Neuronal stem cell (in vitro differentiated cells): ENCODE measurements around the gene UBL7.

Source experiments
- DNase-seq: peaks from one replicate; pipeline ENCODE4 v3.0.0-alpha.2; 2013; ENCODE audit warnings: low spot score
- H2AFZ ChIP-seq: one replicate; pipeline ENCODE4 v1.6.1; 2013; ENCODE audit warnings: mild to moderate bottlenecking, low read length, inconsistent platforms
- H2AK5ac ChIP-seq: 2 replicates; pipeline ENCODE4 v1.6.1; 2013; ENCODE audit warnings: low read depth, mild to moderate bottlenecking, inconsistent platforms, low read length, moderate library complexity, mixed read lengths
- H2BK120ac ChIP-seq: 2 replicates; pipeline ENCODE4 v1.6.1; 2013; ENCODE audit warnings: low read depth, mild to moderate bottlenecking, inconsistent platforms, low read length, moderate library complexity, mixed read lengths
- H2BK12ac ChIP-seq: one replicate; pipeline ENCODE4 v1.6.1; 2013; ENCODE audit warnings: low read length, inconsistent platforms
- H2BK15ac ChIP-seq: 2 replicates; pipeline ENCODE4 v1.6.1; 2013; ENCODE audit warnings: mild to moderate bottlenecking, low read length, inconsistent platforms, mixed read lengths
- H2BK5ac ChIP-seq: one replicate; pipeline ENCODE4 v1.6.1; 2013; ENCODE audit warnings: inconsistent platforms, mild to moderate bottlenecking, low read length, moderate library complexity
- H3K14ac ChIP-seq: one replicate; pipeline ENCODE4 v1.6.1; 2013; ENCODE audit warnings: low read length, inconsistent platforms
- H3K18ac ChIP-seq: 2 replicates; pipeline ENCODE4 v1.6.1; 2013; ENCODE audit warnings: low read length, inconsistent platforms
- H3K23ac ChIP-seq: 2 replicates; pipeline ENCODE4 v1.6.1; 2013; ENCODE audit warnings: low read depth, mild to moderate bottlenecking, mixed read lengths, low read length, inconsistent platforms; ENCODE audit not compliant: poor library complexity
- H3K27ac ChIP-seq: replicated peaks from 3 replicates; pipeline ENCODE4 v1.5.1; 2013; ENCODE audit warnings: low read length, inconsistent platforms
- H3K27me3 ChIP-seq, 3 experiments: 2 replicates each; pipeline ENCODE4 v1.6.1; 2013; ENCODE audit warnings: low read length in 3 of 3, mild to moderate bottlenecking in 2 of 3, inconsistent platforms in 1 of 3, low read depth in 1 of 3, mixed read lengths in 1 of 3, moderate library complexity in 1 of 3; ENCODE audit not compliant: control insufficient read depth in 3 of 3, insufficient read depth in 3 of 3
- H3K36me3 ChIP-seq, 2 donors: replicated peaks in 1 of 2; 2 replicates each; pipeline ENCODE4 v1.6.1; 2013; ENCODE audit warnings: low read length in 2 of 2; ENCODE audit not compliant: control insufficient read depth in 2 of 2, insufficient read depth in 2 of 2
- H3K4ac ChIP-seq: 2 replicates; pipeline ENCODE4 v1.6.1; 2013; ENCODE audit warnings: inconsistent platforms, mild to moderate bottlenecking, low read length, moderate library complexity
- H3K4me1 ChIP-seq, 2 donors: 1 replicate in 1 of 2; 2 replicates in 1 of 2; pipeline ENCODE4 v1.6.1; 2013; ENCODE audit warnings: low read length in 2 of 2, low read depth in 1 of 2; ENCODE audit not compliant: control insufficient read depth in 2 of 2, insufficient read depth in 1 of 2
- H3K4me2 ChIP-seq: one replicate; pipeline ENCODE4 v1.6.1; 2013; ENCODE audit warnings: mild to moderate bottlenecking, low read length, inconsistent platforms; ENCODE audit not compliant: insufficient read depth, poor library complexity, severe bottlenecking
- H3K4me3 ChIP-seq, 2 donors: 2 replicates each; pipeline ENCODE4 v1.5.1; 2013; ENCODE audit warnings: low read length in 2 of 2, mild to moderate bottlenecking in 2 of 2, inconsistent platforms in 1 of 2, moderate library complexity in 1 of 2
- H3K79me1 ChIP-seq: one replicate; pipeline ENCODE4 v1.6.1; 2013; ENCODE audit warnings: low read depth, mild to moderate bottlenecking, inconsistent platforms, low read length, moderate library complexity
- H3K9ac ChIP-seq: one replicate; pipeline ENCODE4 v1.6.1; 2013; ENCODE audit warnings: mild to moderate bottlenecking, low read depth, low read length, inconsistent platforms; ENCODE audit not compliant: poor library complexity
- H3K9me3 ChIP-seq, 2 donors: replicated peaks in 1 of 2; 2 replicates each; pipeline versions ENCODE3 to v1.6.1; 2013; ENCODE audit warnings: low read length in 2 of 2, mild to moderate bottlenecking in 2 of 2, inconsistent platforms in 1 of 2, low read depth in 1 of 2, mixed read lengths in 1 of 2, moderate library complexity in 1 of 2; ENCODE audit not compliant: control insufficient read depth in 2 of 2, insufficient read depth in 1 of 2
- H4K8ac ChIP-seq: one replicate; pipeline ENCODE4 v1.6.1; 2013; ENCODE audit warnings: low read depth, mild to moderate bottlenecking, inconsistent platforms, low read length, moderate library complexity
- H4K91ac ChIP-seq: one replicate; pipeline ENCODE4 v1.6.1; 2013; ENCODE audit warnings: low read length, low read depth, mild to moderate bottlenecking, inconsistent platforms; ENCODE audit not compliant: poor library complexity
- WGBS, 2 donors: extraction: QIAGEN DNeasy Blood & Tissue Kit; methylation state at CpG; one replicate each; pipeline ENCODE4 v1.1.7; 2013; ENCODE audit warnings: missing lambda C conversion rate in 2 of 2, mixed read lengths in 1 of 2; ENCODE audit not compliant: insufficient read length in 2 of 2, insufficient replicate concordance in 1 of 2; ENCODE audit errors: extremely low coverage in 2 of 2; 5-methylcytosine and 5-hydroxymethylcytosine counted together

UBL7 gene

DNA sequence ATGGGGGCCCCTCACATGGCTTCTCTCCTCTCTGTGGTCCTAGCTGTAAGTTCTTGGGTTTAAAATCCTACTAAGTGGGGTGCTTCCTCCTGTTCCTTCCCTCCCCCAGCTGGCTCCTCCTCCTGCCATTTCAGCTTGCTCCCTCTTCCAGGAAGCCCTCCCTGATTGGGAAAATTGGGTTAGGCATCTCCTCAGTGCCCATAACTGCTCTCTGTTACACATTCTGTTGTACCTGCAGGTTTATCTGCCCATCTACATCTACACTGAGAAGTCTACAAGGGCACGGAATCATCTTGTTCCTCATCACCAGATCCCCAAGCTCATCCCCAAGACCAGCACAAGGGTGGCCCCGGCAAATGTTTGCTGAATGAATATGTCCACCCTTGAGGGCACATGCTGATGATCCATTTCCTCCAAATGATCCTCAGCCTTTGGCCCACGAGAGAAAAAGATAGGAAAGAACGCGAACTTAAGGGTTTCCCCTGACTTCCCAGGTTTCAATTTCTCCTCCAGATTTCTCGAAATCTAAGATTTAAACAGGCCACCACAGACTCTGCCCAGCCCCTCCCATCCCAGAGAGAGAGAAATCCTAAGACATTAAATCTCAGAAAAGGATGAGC, 31.1 kb downstream of the UBL7 start:
- H3K27ac ChIP-seq, result no peak overlapping the region
- no peak overlapping the region for H4K91ac ChIP-seq
- no peaks in the 10 kb centered on the region for H3K9me3 ChIP-seq
- peaks cover 9% of the 10 kb centered on the region for H3K79me1 ChIP-seq
- no peak overlapping the region for H2BK15ac ChIP-seq
- no peak overlapping the region for H3K23ac ChIP-seq
- no peak overlapping the region for H2BK5ac ChIP-seq
- H2AK5ac ChIP-seq, result no peak overlapping the region
- no peak overlapping the region for H3K4me2 ChIP-seq
- no peak overlapping the region for H4K8ac ChIP-seq
- H3K18ac ChIP-seq, result no peak overlapping the region
- H2BK120ac ChIP-seq, result no peak overlapping the region
- no peak overlapping the region for H3K4me3 ChIP-seq
- no CpG with 5 or more reads among the region's 6 CpGs for WGBS, 2 donors
- no peak overlapping the region for H2AFZ ChIP-seq
- peaks cover 0 to 1% of the 10 kb centered on the region in 2 donors for H3K36me3 ChIP-seq
- no peak overlapping the region for H2BK12ac ChIP-seq
- DNase-seq, result no peak
- peaks cover 13 to 21% of the 10 kb centered on the region in 2 donors for H3K4me1 ChIP-seq
- H3K4ac ChIP-seq, result no peak overlapping the region
- H3K27me3 ChIP-seq, result peaks cover 0 to 15% (median 11%) of the 10 kb centered on the region in 3 experiments
- H3K14ac ChIP-seq, result no peak overlapping the region
- H3K9ac ChIP-seq, result no peak overlapping the region

DNA sequence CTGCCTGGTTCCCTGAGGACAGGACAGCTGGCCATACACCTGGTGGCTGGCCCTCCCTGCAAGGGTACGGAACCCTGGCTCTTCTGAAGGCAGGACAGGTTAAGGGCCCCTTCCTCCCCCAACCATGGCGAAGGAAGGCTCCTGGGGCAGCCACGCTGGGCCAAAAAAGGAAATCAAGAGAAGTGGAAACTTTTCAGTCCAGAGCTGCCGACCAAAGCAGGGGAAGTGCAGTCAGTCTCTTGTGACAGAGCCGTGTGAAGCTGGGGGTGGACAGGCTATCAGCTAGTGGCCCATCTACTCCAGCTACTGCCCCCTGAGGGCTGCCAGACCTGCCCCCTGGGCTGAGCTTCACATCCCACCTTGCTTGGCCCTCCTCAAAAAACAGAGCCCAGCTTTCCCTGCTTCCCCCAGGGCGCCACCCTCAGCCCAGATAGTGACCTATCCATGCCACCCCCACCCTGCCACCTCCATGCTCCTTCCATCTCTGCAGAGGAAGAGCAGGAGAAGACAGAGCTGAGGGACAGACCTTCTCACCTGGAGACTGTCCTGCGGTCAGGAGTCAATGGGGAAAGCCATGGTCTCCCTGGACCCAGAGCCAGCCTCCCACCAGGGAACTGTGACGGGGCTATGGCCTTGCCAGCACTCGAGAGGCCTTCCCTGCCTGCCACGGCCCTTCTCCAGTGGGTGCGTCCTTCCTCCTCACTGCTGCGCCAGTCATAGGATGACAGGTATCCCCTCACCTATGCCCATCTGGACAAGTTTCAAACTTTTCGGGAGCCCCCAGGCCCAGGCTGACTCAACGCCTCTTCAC, 31.8 kb downstream of the UBL7 start:
- no CpG with 5 or more reads among the region's 14 CpGs for WGBS, 2 donors
- Histone ChIP-seq H4K91ac (no peak overlapping the region), H2AFZ (no peak overlapping the region), H4K8ac (peak overlapping the region; percentile 25), H2AK5ac (peak overlapping the region; percentile 88), H3K23ac (peak overlapping the region; percentile 82), H2BK15ac (no peak overlapping the region), H3K14ac (no peak overlapping the region), H2BK5ac (no peak overlapping the region), H3K9me3 (no peaks in the 10 kb centered on the region), H3K27ac (no peak overlapping the region), H3K27me3 (peaks cover 0 to 13% (median 11%) of the 10 kb centered on the region in 3 experiments), H3K18ac (peak overlapping the region; percentile 77), H2BK120ac (no peak overlapping the region), H3K4me3 (no peak overlapping the region), H3K79me1 (peaks cover 9% of the 10 kb centered on the region), H3K4ac (no peak overlapping the region), H3K4me1 (peaks cover 6 to 19% of the 10 kb centered on the region in 2 donors), H3K9ac (peak overlapping the region; percentile 24), H3K36me3 (peaks cover 0 to 1% of the 10 kb centered on the region in 2 donors), H3K4me2 (no peak overlapping the region), H2BK12ac (no peak overlapping the region)
- no peak for DNase-seq

DNA sequence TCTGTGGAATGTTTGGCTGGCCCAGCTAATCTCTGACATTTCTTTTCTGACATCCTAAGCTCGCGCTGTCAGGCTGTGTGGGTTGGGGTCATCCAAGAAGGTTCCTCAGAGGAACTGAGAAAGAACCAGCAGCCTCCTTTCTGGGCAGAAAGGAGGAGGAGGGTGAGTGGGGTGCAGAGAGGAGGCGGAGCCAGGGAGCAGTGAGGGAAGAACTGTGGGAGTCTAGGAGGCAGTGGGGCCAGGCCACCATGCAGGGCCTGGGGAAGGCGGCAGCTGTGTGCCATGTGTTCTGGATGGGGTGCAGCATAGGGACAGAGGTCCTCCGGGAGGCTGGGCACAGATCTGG, 32.5 kb downstream of the UBL7 start:
- Histone ChIP-seq H4K8ac (no peak overlapping the region), H3K36me3 (peaks cover 0 to 1% of the 10 kb centered on the region in 2 donors), H3K18ac (peak overlapping the region; percentile 77), H2BK120ac (no peak overlapping the region), H3K14ac (no peak overlapping the region), H3K27ac (no peak overlapping the region), H3K9me3 (no peaks in the 10 kb centered on the region), H2BK5ac (no peak overlapping the region), H2BK12ac (no peak overlapping the region), H3K4me3 (no peak overlapping the region), H2AFZ (no peak overlapping the region), H3K27me3 (peaks cover 0 to 13% (median 11%) of the 10 kb centered on the region in 3 experiments), H4K91ac (no peak overlapping the region), H3K4me1 (peaks cover 4 to 19% of the 10 kb centered on the region in 2 donors), H2BK15ac (no peak overlapping the region), H3K4ac (no peak overlapping the region), H3K23ac (no peak overlapping the region), H3K4me2 (no peak overlapping the region), H3K79me1 (peaks cover 9% of the 10 kb centered on the region), H3K9ac (peak overlapping the region; percentile 33), H2AK5ac (peak overlapping the region; percentile 88)
- WGBS, 2 donors, result no CpG with 5 or more reads among the region's 5 CpGs
- no peak for DNase-seq
